Measurements from ENCODE around the gene CALCR.
"Not testable (repeated sequence)": the region's sequence is repeated elsewhere in the genome, so short reads cannot be mapped to it uniquely, and the experiment has no call there.

CALCR gene

GRCh38 chr7:93574646-93575554 is at the start of gene CALCR:
Gene CALCR, minus strand, starts transcription at chr7:93574724. Its CDS starts 87,743 bp downstream, at chr7:93486981.
- DNase-seq: no peak

- no peak for DNase-seq
Observed at GRCh38 chr7:93623816-93624215, 49.3 kb upstream of the CALCR start.

- no peak for DNase-seq
Observed at GRCh38 chr7:93622036-93623033, 47.8 kb upstream of the CALCR start.

- DNase-seq: no peak
Observed at GRCh38 chr7:93620864-93621263, 46.3 kb upstream of the CALCR start.

GRCh38 chr7:93620057-93620456 is 45.5 kb upstream of the CALCR start:
- no peak for DNase-seq

- no peak for DNase-seq
Observed at GRCh38 chr7:93601363-93601762, 26.8 kb upstream of the CALCR start.

- no peak for DNase-seq
Observed at GRCh38 chr7:93594250-93594649, 19.7 kb upstream of the CALCR start.

GRCh38 chr7:93592588-93593266 is 18.2 kb upstream of the CALCR start:
- DNase-seq: no peak

GRCh38 chr7:93591224-93592050 is 16.9 kb upstream of the CALCR start:
- not testable (repeated sequence) for DNase-seq

GRCh38 chr7:93586479-93586865 is 11.9 kb upstream of the CALCR start:
- DNase-seq: not testable (repeated sequence)

GRCh38 chr7:93585694-93586478 is 11.4 kb upstream of the CALCR start:
- not testable (repeated sequence) for DNase-seq

GRCh38 chr7:93579431-93579830 is 4.9 kb upstream of the CALCR start:
- no peak for DNase-seq

GRCh38 chr7:93578762-93579161 is 4.2 kb upstream of the CALCR start:
- DNase-seq: no peak

- no peak for DNase-seq
Observed at GRCh38 chr7:93575555-93576399, 1.3 kb upstream of the CALCR start.

- DNase-seq: no peak
Observed at GRCh38 chr7:93574269-93574645, 267 bp downstream of the CALCR start.

- DNase-seq: no peak
Observed at GRCh38 chr7:93569189-93569588, 5.3 kb downstream of the CALCR start.

GRCh38 chr7:93566876-93567275 is 7.6 kb downstream of the CALCR start:
- no peak for DNase-seq

GRCh38 chr7:93563584-93563983 is 10.9 kb downstream of the CALCR start:
- DNase-seq: no peak

- no peak for DNase-seq
Observed at GRCh38 chr7:93562936-93563335, 11.6 kb downstream of the CALCR start.

- DNase-seq: no peak
Observed at GRCh38 chr7:93562106-93562505, 12.4 kb downstream of the CALCR start.

All from activated CD4-positive, CD25-positive, alpha-beta regulatory T cell treated with anti-CD3 and anti-CD28 coated beads, Interleukin-2, amount 50 U/mL, for 72 hours (primary cell).